ENCODE data around the gene RHBDL1.

RHBDL1 gene

GRCh38 chr16:637081-638018 is 38.1 kb upstream of the RHBDL1 start:
- DNase-seq, result peak; percentile 92

GRCh38 chr16:638034-638543 is 37.4 kb upstream of the RHBDL1 start:
- DNase-seq, result no peak

- DNase-seq, result no peak
Observed at GRCh38 chr16:638836-639235, 36.6 kb upstream of the RHBDL1 start.

- DNase-seq, result no peak
Observed at GRCh38 chr16:640614-641013, 34.9 kb upstream of the RHBDL1 start.

- peak; percentile 78 for DNase-seq
Observed at GRCh38 chr16:641326-642188, 33.9 kb upstream of the RHBDL1 start, which contains the start of gene MCRIP2. Gene MCRIP2, plus strand, starts transcription at chr16:641828. Its CDS starts 164 bp downstream, at chr16:641992.

GRCh38 chr16:642189-643049 is 33.1 kb upstream of the RHBDL1 start:
- DNase-seq, result peak; percentile 46

GRCh38 chr16:643050-643368 is 32.5 kb upstream of the RHBDL1 start:
- DNase-seq, result no peak

GRCh38 chr16:644556-644955 is 30.9 kb upstream of the RHBDL1 start:
- no peak for DNase-seq

- DNase-seq, result no peak
Observed at GRCh38 chr16:645852-646678, 29.4 kb upstream of the RHBDL1 start.

- no peak for DNase-seq
Observed at GRCh38 chr16:646679-647172, 28.7 kb upstream of the RHBDL1 start.

GRCh38 chr16:647173-647902 is 28.1 kb upstream of the RHBDL1 start:
- no peak for DNase-seq

GRCh38 chr16:648071-648780 is 27.2 kb upstream of the RHBDL1 start:
- peak; percentile 50 for DNase-seq

- DNase-seq, result peak; percentile 91
Observed at GRCh38 chr16:648781-649589, 26.5 kb upstream of the RHBDL1 start, which contains the start of gene WDR90. Gene WDR90, plus strand, starts transcription at chr16:649365. Its CDS starts 52 bp downstream, at chr16:649417.

GRCh38 chr16:649631-650030 is 25.8 kb upstream of the RHBDL1 start:
- no peak for DNase-seq

GRCh38 chr16:651844-652243 is 23.6 kb upstream of the RHBDL1 start:
- no peak for DNase-seq

GRCh38 chr16:652454-653305 is 22.8 kb upstream of the RHBDL1 start:
- DNase-seq, result no peak

GRCh38 chr16:654034-654433 is 21.4 kb upstream of the RHBDL1 start:
- DNase-seq, result no peak

GRCh38 chr16:657487-657886 is 18.0 kb upstream of the RHBDL1 start:
- DNase-seq, result no peak

Data from stimulated activated CD4-positive, alpha-beta T cell treated with anti-CD3 and anti-CD28 coated beads, Interleukin-12 subunit alpha, Interleukin-12 subunit beta, amount 100 ng/mL, for 4 hours (primary cell).